Pancreas (tissue), 10 donors: ENCODE measurements around the gene ACBD7. TPM values are rescaled to one million over a fixed set of nuclear protein-coding genes. Genes with fewer than 3 reads are reported as not detected.

Experiments
- ATAC-seq, 4 donors: fragments of 200-7000 bp; cut with Tn5 transposase; one replicate each; pipeline versions ENCODE4 v1.8.0 to v1.9.1; 2020; ENCODE audit warnings: mild to moderate bottlenecking in 4 of 4, moderate library complexity in 4 of 4
- DNase-seq, 6 donors: peaks; one replicate each; pipeline ENCODE4 v3.0.0-alpha.2; 2020
- FAIRE-seq: peaks from 2 replicates; lab custom pipeline; 2012; peaks lifted over from hg19 to GRCh38; lab: Jason Lieb, UNC
- H3K27ac ChIP-seq, 4 donors: fragments of 200-600 bp; sonication (generic); 1 replicate in 3 of 4; 2 replicates in 1 of 4; pipeline versions ENCODE4 v1.5.0 to v1.8.0; 2020
- H3K27me3 ChIP-seq, 4 donors: fragments of 200-600 bp; one replicate each; pipeline ENCODE4 v1.8.0; 2021
- H3K36me3 ChIP-seq, 3 donors: fragments of 200-600 bp; sonication (generic) in 1 of 3; one replicate each; pipeline versions ENCODE4 v1.5.0 to v1.8.0; 2020 to 2021
- H3K4me1 ChIP-seq, 3 donors: fragments of 200-600 bp; one replicate each; pipeline ENCODE4 v1.8.0; 2021
- H3K4me3 ChIP-seq, 4 donors: fragments of 200-600 bp; sonication (generic) in 2 of 4; one replicate each; pipeline versions ENCODE4 v1.5.0 to v1.8.0; 2020 to 2021
- H3K9me3 ChIP-seq, 4 donors: fragments of 200-600 bp; one replicate each; pipeline ENCODE4 v1.8.0; 2021
- CTCF ChIP-seq, 4 donors: fragments of 200-600 bp; sonication (generic) in 3 of 4; IDR thresholded peaks; one replicate each; pipeline versions ENCODE4 v1.5.0 to v1.8.0; 2021; ENCODE audit warnings: antibody characterized with exemption in 4 of 4
- WGBS, 2 donors: extraction: QIAGEN DNeasy Blood & Tissue Kit; methylation state at CpG; one replicate each; pipeline ENCODE4 v1.1.7; 2013; 5-methylcytosine and 5-hydroxymethylcytosine counted together
- intact Hi-C, 3 donors: fragments of 100-400 bp; cut with DNase I; formaldehyde crosslinking; loops; one replicate each; pipeline versions ENCODE4 v1.11.1 to v1.14.2; 2022
- polyA plus RNA-seq, 2 donors: library from polyadenylated mRNA; stranded (reverse); fragments of 200-250 nt; gene quantifications; one replicate each; pipeline ENCODE4 v1.2.3, GENCODE V29; 2013
- total RNA-seq, 6 donors: library from RNA; stranded (reverse); fragmentation: NEBNext Ultra II Directional in 4 of 6; extraction: Animal tissue kit (Norgen Biotek cat#: 25700) in 4 of 6; gene quantifications; one replicate each; pipeline versions ENCODE4 v1.2.1 to v1.2.4, GENCODE V29; 2021 to 2023
- donor health status: healthy with polysubstance abuse.
- donor health status: DM: no; HTN: no; CAD: no; lungs with moderate emphysema.
- donor health status: DM: no; HTN: no; CAD: no.
- donor health status: control.
- donor health status: control.
- donor health status: Bipolar disorder and iron deficiency.
- donor health status: DM: yes; HTN: yes; CAD: no.
- donor health status: DM: no; HTN: no; CAD: no.
- donor health status: DM: no; HTN: no; CAD: no.
- donor health status: DM: yes; HTN: yes; CAD: no.

ACBD7 gene
- total and polyA plus RNA-seq, 8 donors = 0.07 to 0.59 (median 0.29) TPM; not detected in 3

- no peaks in the 10 kb centered on the region for H3K4me1 ChIP-seq
- TF ChIP-seq CTCF (IDR thresholded peaks at IDR 0.05) = no peak
- no peak for FAIRE-seq
- no peak overlapping the region for H3K27ac ChIP-seq
- no peak for DNase-seq
- H3K36me3 ChIP-seq = peaks cover 0 to 9% (median 5%) of the 10 kb centered on the region in 3 donors
- 95 to 100% methylated on average over 1 of the region's 1 CpG for WGBS, 2 donors
- H3K27me3 ChIP-seq = no peaks in the 10 kb centered on the region
- no peak for ATAC-seq
- no peak overlapping the region for H3K4me3 ChIP-seq
- intact Hi-C loops = no loop called here
- H3K9me3 ChIP-seq = no peaks in the 10 kb centered on the region
Observed at GRCh38 chr10:15121707-15122106, 33.1 kb upstream of the ACBD7 start.

- H3K27ac ChIP-seq = no peak overlapping the region
- no peaks in the 10 kb centered on the region for H3K9me3 ChIP-seq
- no peak for ATAC-seq
- 94 to 97% methylated on average over 5 of the region's 5 CpGs for WGBS, 2 donors
- DNase-seq = no peak
- H3K4me1 ChIP-seq = no peaks in the 10 kb centered on the region
- TF ChIP-seq CTCF (IDR thresholded peaks at IDR 0.05) = no peak
- no peak for FAIRE-seq
- intact Hi-C loops = no loop called here
- no peaks in the 10 kb centered on the region for H3K27me3 ChIP-seq
- H3K36me3 ChIP-seq = peaks cover 0 to 9% (median 5%) of the 10 kb centered on the region in 3 donors
- H3K4me3 ChIP-seq = no peak overlapping the region
Observed at GRCh38 chr10:15120523-15120922, 31.9 kb upstream of the ACBD7 start.

GRCh38 chr10:15118615-15119014, 30.0 kb upstream of the ACBD7 start:
- Histone ChIP-seq H3K4me3 (no peak overlapping the region), H3K36me3 (peaks cover 0 to 18% (median 0%) of the 10 kb centered on the region in 3 donors), H3K9me3 (no peaks in the 10 kb centered on the region), H3K4me1 (no peaks in the 10 kb centered on the region), H3K27me3 (no peaks in the 10 kb centered on the region), H3K27ac (no peak overlapping the region)
- 84 to 86% methylated on average over 1 of the region's 1 CpG for WGBS, 2 donors
- no peak for ATAC-seq
- intact Hi-C loops = no loop called here
- no peak for TF ChIP-seq CTCF (IDR thresholded peaks at IDR 0.05)
- no peak for FAIRE-seq
- DNase-seq = no peak

GRCh38 chr10:15116225-15116624, 27.6 kb upstream of the ACBD7 start:
- Histone ChIP-seq H3K4me1 (no peaks in the 10 kb centered on the region), H3K9me3 (no peaks in the 10 kb centered on the region), H3K4me3 (no peak overlapping the region), H3K27ac (no peak overlapping the region), H3K36me3 (peaks cover 0 to 18% (median 0%) of the 10 kb centered on the region in 3 donors), H3K27me3 (no peaks in the 10 kb centered on the region)
- TF ChIP-seq CTCF (IDR thresholded peaks at IDR 0.05) = no peak
- DNase-seq (no peak), ATAC-seq (no peak), FAIRE-seq (no peak)
- intact Hi-C loops = no loop called here
- 94 to 96% methylated on average over 5 of the region's 5 CpGs for WGBS, 2 donors

- H3K9me3 ChIP-seq = no peaks in the 10 kb centered on the region
- no peak for FAIRE-seq
- WGBS, 2 donors = 92 to 97% methylated on average over 4 of the region's 4 CpGs
Observed at GRCh38 chr10:15113766-15114165, 25.2 kb upstream of the ACBD7 start.

More at GRCh38 chr10:15113766-15114165, 25.2 kb upstream of the ACBD7 start:
- no peak overlapping the region for H3K4me3 ChIP-seq
- H3K27ac ChIP-seq = no peak overlapping the region
- no peak for TF ChIP-seq CTCF (IDR thresholded peaks at IDR 0.05)
- H3K36me3 ChIP-seq = peaks cover 0 to 18% (median 0%) of the 10 kb centered on the region in 3 donors
- intact Hi-C loops = no loop called here
- ATAC-seq (no peak), DNase-seq (no peak)
- no peaks in the 10 kb centered on the region for H3K4me1 ChIP-seq
- H3K27me3 ChIP-seq = no peaks in the 10 kb centered on the region
